ENCODE data around the gene MED8. TPM values are rescaled to one million over a fixed set of nuclear protein-coding genes. Genes with fewer than 3 reads are reported as not detected.
"Not testable (repeated sequence)": the region's sequence is repeated elsewhere in the genome, so short reads cannot be mapped to it uniquely, and the experiment has no call there.

The MED8 gene
- total RNA-seq, 1 experiment from 2014 or later, result 37.6 TPM

GRCh38 chr1:43427941-43428340 is 38.3 kb upstream of the MED8 start:
- no peak overlapping the region for H3K4me3 ChIP-seq (ENCODE audit: insufficient read depth, low read depth, low read length)
- no peaks in the 10 kb centered on the region for H3K27me3 ChIP-seq (ENCODE audit: control insufficient read depth, insufficient read depth, low read length)
- H3K36me3 ChIP-seq (replicated peaks; ENCODE audit: control insufficient read depth, insufficient read depth, low read length), result peaks cover 36% of the 10 kb centered on the region

DNA sequence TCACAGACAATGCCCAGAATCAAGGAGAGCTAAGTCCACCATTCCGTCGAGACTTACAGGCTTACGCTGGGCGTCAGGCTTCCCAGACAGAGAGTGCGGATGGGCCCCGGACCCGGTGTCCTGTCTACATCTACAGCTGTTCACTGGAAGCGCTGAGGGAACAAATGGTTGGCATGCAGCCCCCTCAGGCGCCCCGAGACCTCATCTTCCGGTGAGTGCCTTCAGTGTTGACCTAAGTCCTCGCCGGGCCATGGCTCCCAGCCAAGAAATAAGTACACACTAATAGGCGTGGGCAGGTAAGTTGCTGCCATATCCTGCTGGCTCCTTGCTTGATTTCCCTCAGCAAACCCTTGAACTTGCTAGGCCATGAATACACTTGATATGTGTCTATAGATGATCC is 37.9 kb upstream of the MED8 start:
- peak; percentile 16 for DNase-seq
- no peaks in the 10 kb centered on the region for H3K27me3 ChIP-seq (ENCODE audit: control insufficient read depth, insufficient read depth, low read length)
- H3K36me3 ChIP-seq (replicated peaks; ENCODE audit: control insufficient read depth, insufficient read depth, low read length), result peaks cover 36% of the 10 kb centered on the region
- H3K4me3 ChIP-seq (ENCODE audit: insufficient read depth, low read depth, low read length), result no peak overlapping the region

More at GRCh38 chr1:43427941-43428340, 38.3 kb upstream of the MED8 start:
- DNase-seq, result peak; percentile 17

DNA sequence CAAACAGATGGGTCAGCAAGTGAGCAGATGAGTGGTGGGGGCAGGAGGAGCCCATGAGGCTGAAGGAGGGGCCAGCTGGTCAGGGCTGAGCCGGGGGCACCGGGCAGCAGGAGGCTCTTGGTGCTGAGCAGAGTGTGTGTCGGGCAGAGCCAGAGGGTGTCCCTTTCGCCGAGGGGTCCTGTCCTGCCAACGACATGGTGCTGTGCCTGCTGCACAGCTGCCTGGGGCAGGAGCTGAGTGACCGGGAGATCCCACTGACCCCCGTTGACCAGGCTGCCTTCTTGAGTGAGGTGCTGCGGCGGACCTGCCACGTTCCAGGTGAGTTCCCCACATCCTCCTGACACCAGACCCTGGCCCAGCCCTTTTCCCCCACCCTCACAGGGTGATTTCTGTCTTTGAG is 36.6 kb upstream of the MED8 start:
- DNase-seq, result no peak
- Histone ChIP-seq H3K4me3 (ENCODE audit: insufficient read depth, low read depth, low read length) (no peak overlapping the region), H3K27me3 (ENCODE audit: control insufficient read depth, insufficient read depth, low read length) (no peaks in the 10 kb centered on the region), H3K36me3 (replicated peaks; ENCODE audit: control insufficient read depth, insufficient read depth, low read length) (peaks cover 36% of the 10 kb centered on the region)

DNA sequence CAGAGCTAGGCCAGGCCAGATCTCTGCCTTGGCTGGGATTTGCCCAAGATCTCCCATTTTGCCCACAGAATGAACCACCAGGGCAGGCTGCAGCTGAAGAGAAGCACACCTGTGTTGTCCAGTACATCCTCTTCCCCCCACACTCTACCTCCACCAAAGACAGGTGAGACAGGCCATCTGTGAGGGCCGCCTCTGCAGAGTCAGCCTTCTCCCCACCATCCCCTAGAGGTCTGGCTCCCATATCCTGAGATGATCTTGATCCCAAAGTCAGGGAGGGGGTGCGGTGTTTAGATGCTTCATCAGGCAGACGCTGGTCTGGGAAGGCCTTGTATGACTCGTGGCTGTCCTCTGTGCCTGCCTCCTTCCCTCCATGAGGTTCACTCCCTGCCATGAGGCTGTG is 35.4 kb upstream of the MED8 start:
- H3K36me3 ChIP-seq (replicated peaks; ENCODE audit: control insufficient read depth, insufficient read depth, low read length), result peaks cover 37% of the 10 kb centered on the region

GRCh38 chr1:43423672-43424550 is 34.3 kb upstream of the MED8 start:
- Histone ChIP-seq H3K36me3 (replicated peaks; ENCODE audit: control insufficient read depth, insufficient read depth, low read length) (peaks cover 40% of the 10 kb centered on the region), H3K27me3 (ENCODE audit: control insufficient read depth, insufficient read depth, low read length) (no peaks in the 10 kb centered on the region), H3K4me3 (ENCODE audit: insufficient read depth, low read depth, low read length) (no peak overlapping the region)
- no peak for DNase-seq

More for the DNA sequence above, 35.4 kb upstream of the MED8 start:
- H3K4me3 ChIP-seq (ENCODE audit: insufficient read depth, low read depth, low read length), result no peak overlapping the region
- DNase-seq, result no peak
- no peaks in the 10 kb centered on the region for H3K27me3 ChIP-seq (ENCODE audit: control insufficient read depth, insufficient read depth, low read length)

DNA sequence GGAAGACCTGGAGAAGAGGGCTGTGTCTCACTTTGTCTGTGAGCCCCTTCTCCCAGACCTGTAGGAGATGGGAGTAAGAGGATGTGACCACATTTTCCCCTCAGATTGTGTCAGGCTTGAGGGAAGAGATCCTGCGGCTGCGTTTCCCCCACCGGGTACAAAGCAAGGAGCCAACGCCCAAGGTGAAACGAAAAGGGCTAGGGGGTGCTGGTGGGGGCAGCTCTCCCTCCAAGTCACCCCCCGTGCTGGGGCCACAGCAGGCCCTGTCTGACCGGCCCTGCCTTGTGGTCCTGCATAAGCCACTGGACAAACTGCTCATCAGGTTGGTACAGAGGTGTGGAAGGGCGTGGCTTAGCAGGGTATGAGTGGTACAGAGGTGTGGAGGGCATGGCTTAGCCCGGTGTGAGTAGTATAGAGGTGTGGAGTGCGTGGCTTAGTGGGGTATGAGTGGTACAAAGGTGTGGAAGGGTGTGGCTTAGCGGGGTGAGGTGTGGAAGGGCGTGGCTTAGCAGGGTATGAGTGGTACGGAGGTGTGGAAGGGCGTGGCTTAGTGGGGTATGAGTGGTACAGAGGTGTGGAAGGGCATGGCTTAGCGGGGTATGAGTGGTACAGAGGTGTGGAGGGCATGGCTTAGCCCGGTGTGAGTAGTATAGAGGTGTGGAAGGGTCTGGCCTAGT is 33.5 kb upstream of the MED8 start:
- no peaks in the 10 kb centered on the region for H3K27me3 ChIP-seq (ENCODE audit: control insufficient read depth, insufficient read depth, low read length)
- H3K36me3 ChIP-seq (replicated peaks; ENCODE audit: control insufficient read depth, insufficient read depth, low read length), result peaks cover 36% of the 10 kb centered on the region
- DNase-seq, result peak; percentile 25
- no peak overlapping the region for H3K4me3 ChIP-seq (ENCODE audit: insufficient read depth, low read depth, low read length)

DNA sequence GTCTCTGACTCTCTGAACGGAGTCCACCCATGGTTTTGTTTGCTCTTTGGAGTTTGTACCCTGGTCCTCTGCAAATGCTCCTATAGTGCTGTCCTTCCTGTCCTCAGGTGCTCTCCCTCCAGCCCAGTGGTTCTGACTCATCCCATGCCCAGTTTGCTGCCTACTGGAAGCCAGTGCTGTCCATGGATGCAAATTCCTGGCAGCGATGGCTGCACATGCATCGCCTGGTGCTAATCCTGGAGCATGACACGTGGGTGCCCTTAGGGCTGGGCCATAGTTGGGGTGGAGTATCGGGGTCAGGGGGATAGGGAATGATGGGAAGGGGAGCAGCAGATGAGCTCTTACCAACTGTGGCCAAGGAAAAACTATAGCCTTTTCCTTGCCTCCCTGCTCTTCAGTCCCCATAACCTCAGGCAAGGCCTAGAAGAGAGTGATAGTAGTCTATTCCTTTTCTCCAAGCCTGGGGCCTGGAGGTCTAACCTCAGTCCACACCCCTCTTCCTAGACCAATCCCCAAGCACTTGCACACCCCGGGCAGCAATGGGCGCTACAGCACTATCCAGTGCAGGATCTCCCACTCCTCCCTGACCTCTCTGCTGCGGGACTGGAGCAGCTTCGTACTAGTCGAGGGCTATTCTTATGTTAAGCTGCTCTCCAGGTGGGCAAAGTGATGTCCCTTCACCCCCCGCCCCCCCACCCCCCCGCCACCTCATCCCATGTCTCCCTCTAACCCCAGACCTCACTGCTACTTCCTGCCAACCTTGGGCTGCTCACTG is 32.6 kb upstream of the MED8 start:
- Histone ChIP-seq H3K36me3 (replicated peaks; ENCODE audit: control insufficient read depth, insufficient read depth, low read length) (peaks cover 30% of the 10 kb centered on the region), H3K4me3 (ENCODE audit: insufficient read depth, low read depth, low read length) (no peak overlapping the region), H3K27me3 (ENCODE audit: control insufficient read depth, insufficient read depth, low read length) (no peaks in the 10 kb centered on the region)
- DNase-seq, result peak; percentile 72

- DNase-seq, result no peak
- H3K36me3 ChIP-seq (replicated peaks; ENCODE audit: control insufficient read depth, insufficient read depth, low read length), result peaks cover 29% of the 10 kb centered on the region
- no peaks in the 10 kb centered on the region for H3K27me3 ChIP-seq (ENCODE audit: control insufficient read depth, insufficient read depth, low read length)
- H3K4me3 ChIP-seq (ENCODE audit: insufficient read depth, low read depth, low read length), result no peak overlapping the region
Measured at GRCh38 chr1:43421396-43421795, 31.8 kb upstream of the MED8 start.

DNA sequence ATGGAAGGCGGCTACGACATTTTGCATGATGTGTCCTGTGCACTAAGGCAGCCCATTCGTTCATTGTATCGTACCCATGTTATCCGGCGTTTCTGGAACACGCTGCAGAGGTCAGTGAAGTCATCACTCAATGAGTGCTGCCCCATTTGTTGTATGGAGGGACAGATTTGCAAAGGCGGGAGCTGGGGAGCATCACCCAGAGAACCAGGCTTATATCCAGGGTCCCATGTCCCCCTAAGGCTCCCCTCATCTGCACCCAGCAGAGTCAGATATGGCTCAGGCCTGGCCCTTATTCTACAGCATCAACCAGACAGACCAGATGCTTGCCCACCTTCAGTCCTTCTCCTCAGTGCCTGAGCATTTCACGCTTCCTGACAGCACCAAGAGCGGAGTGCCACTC is 31.3 kb upstream of the MED8 start:
- Histone ChIP-seq H3K4me3 (ENCODE audit: insufficient read depth, low read depth, low read length) (no peak overlapping the region), H3K36me3 (replicated peaks; ENCODE audit: control insufficient read depth, insufficient read depth, low read length) (peaks cover 27% of the 10 kb centered on the region), H3K27me3 (ENCODE audit: control insufficient read depth, insufficient read depth, low read length) (no peaks in the 10 kb centered on the region)
- no peak for DNase-seq

DNA sequence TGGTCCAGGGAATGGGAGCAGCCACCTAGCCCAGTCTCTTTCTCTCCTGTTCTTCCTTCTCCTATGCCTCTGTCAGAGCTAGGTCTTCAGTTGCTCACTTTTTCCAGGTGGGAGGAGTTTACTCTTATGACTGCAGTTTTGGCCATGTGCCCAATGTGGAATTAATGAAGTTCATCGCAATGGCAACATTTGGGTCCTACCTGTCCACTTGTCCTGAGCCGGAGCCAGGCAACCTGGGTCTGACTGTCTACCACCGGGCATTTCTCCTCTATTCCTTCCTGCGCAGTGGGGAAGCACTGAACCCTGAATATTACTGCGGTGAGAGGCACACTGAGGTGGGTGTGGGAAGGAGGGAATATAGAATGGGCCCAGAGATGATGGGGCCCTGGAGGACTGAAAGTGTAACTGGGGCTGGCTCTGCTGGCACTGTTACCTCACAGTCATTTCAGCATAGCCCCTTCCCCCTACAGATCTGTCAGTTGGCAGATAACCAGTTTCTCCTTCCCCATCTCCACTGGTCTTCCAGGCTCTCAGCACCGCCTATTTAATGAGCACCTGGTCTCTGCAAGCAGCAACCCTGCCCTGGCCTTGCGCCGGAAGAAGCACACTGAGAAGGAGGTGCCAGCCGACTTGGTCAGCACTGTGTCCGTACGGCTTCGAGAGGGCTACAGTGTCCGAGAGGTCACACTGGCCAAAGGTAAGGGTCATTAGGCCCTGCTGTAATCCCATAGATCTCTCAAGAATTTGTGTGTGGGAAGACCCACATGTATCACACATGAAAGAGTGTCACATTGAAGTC is 30.2 kb upstream of the MED8 start:
- no peaks in the 10 kb centered on the region for H3K27me3 ChIP-seq (ENCODE audit: control insufficient read depth, insufficient read depth, low read length)
- DNase-seq, result no peak
- H3K4me3 ChIP-seq (ENCODE audit: insufficient read depth, low read depth, low read length), result no peak overlapping the region
- peaks cover 23% of the 10 kb centered on the region for H3K36me3 ChIP-seq (replicated peaks; ENCODE audit: control insufficient read depth, insufficient read depth, low read length)

GRCh38 chr1:43418858-43419257 is 29.3 kb upstream of the MED8 start:
- H3K4me3 ChIP-seq (ENCODE audit: insufficient read depth, low read depth, low read length), result no peak overlapping the region
- H3K36me3 ChIP-seq (replicated peaks; ENCODE audit: control insufficient read depth, insufficient read depth, low read length), result peaks cover 19% of the 10 kb centered on the region
- no peaks in the 10 kb centered on the region for H3K27me3 ChIP-seq (ENCODE audit: control insufficient read depth, insufficient read depth, low read length)
- no peak for DNase-seq

DNA sequence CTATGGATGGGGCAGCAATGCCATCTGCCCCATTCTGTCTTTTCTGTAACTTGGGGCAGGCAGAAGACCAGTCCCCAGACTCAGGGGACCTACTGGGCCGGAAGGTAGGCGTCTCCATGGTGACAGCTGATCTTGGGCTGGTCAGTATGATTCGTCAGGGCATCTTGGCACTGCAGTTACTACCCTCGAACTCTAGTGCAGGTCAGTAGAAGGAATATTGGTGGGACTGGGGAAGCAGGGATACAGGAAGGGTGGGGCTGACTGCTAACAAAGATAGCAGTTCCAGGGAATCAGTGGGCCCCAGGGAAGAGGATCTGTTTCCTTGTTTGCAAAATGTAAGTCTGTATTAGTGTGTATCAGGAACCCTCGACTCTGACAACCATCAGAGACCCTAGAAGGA is 26.3 kb upstream of the MED8 start:
- H3K36me3 ChIP-seq (replicated peaks; ENCODE audit: control insufficient read depth, insufficient read depth, low read length), result peaks cover 10% of the 10 kb centered on the region
- H3K27me3 ChIP-seq (ENCODE audit: control insufficient read depth, insufficient read depth, low read length), result no peaks in the 10 kb centered on the region
- no peak overlapping the region for H3K4me3 ChIP-seq (ENCODE audit: insufficient read depth, low read depth, low read length)
- DNase-seq, result no peak

DNA sequence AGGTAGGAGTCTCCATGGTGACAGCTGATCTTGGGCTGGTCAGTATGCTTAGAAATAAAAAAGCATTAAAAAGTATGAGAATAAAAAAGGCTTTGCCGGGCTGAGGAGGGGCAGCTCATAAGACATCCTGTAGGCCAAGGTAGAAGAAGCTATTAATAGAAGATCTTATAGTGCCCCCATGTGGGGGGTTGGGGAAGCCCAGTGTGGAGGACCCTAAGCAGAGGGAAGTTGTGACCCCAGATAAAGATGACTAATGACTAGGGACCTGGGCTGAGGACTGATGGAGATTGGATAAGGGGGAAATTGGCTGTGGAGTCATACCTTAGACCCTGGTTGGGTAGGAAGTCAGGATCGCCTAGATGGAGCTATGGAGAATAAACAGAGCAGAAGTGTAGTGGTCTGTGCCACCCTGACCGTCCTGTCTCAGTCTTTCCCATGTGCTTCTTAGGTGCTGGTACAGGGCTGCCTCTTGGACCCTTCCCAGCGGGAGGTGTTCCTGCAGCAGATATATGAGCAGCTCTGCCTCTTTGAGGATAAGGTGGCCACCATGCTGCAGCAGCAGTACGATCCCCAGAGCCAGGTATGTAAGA is 25.1 kb upstream of the MED8 start:
- DNase-seq, result peak; percentile 85
- Histone ChIP-seq H3K27me3 (ENCODE audit: control insufficient read depth, insufficient read depth, low read length) (no peaks in the 10 kb centered on the region), H3K4me3 (ENCODE audit: insufficient read depth, low read depth, low read length) (no peak overlapping the region), H3K36me3 (replicated peaks; ENCODE audit: control insufficient read depth, insufficient read depth, low read length) (peaks cover 6% of the 10 kb centered on the region)

GRCh38 chr1:43413426-43413825 is 23.8 kb upstream of the MED8 start:
- not testable (repeated sequence) for H3K4me3 ChIP-seq (ENCODE audit: insufficient read depth, low read depth, low read length); H3K36me3 ChIP-seq (replicated peaks; ENCODE audit: control insufficient read depth, insufficient read depth, low read length); H3K27me3 ChIP-seq (ENCODE audit: control insufficient read depth, insufficient read depth, low read length); DNase-seq

Data from H7 (cell line).